DOHH2 (cell line): ENCODE measurements around the gene GIMAP7.

Experiments
- EZH2phosphoT487 ChIP-seq: fragments of 200-600 bp; sonication (generic); IDR thresholded peaks from 2 replicates; pipeline ENCODE4 v1.6.1; 2017; ENCODE audit warnings: borderline replicate concordance, mild to moderate bottlenecking, antibody characterized with exemption, low read length, moderate library complexity, mixed read lengths
- TF ChIP-seq, protein P1 (sequence below): fragments of 200-600 bp; sonication (generic); IDR thresholded peaks from one replicate; pipeline ENCODE4 v1.5.1; 2014; ENCODE audit warnings: antibody characterized with exemption, mild to moderate bottlenecking, low read depth, low read length; ENCODE audit not compliant: poor library complexity, severe bottlenecking

DNA sequence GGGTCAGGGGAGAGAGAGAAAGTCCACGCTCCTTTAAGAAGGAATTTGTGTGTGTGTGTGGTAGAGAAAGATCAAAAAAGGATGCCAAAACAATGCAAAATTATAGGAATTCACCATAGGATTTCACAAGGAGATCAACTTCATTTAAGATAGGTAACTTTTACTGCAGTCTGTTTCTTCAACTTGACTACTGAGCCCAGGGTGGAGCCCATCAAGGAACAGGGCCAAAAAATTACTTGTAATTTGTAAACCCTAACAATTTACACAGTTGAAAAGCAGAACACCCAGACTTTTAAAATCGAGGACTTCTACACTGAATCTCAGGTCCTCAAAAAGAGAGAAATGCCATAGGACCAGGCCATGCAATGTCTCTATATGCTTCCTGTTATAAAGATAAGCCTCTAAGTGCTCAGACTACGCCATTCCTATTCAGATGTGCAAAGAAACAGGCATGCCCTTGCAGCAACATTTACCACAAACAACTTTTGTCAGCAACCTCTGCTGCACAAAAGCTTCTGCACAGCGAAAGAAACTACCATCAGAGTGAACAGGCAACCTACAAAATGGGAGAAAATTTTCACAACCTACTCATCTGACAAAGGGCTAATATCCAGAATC, 42.0 kb downstream of the GIMAP7 start:
- TF ChIP-seq EZH2phosphoT487: no peak
- TF ChIP-seq, protein P1, sequence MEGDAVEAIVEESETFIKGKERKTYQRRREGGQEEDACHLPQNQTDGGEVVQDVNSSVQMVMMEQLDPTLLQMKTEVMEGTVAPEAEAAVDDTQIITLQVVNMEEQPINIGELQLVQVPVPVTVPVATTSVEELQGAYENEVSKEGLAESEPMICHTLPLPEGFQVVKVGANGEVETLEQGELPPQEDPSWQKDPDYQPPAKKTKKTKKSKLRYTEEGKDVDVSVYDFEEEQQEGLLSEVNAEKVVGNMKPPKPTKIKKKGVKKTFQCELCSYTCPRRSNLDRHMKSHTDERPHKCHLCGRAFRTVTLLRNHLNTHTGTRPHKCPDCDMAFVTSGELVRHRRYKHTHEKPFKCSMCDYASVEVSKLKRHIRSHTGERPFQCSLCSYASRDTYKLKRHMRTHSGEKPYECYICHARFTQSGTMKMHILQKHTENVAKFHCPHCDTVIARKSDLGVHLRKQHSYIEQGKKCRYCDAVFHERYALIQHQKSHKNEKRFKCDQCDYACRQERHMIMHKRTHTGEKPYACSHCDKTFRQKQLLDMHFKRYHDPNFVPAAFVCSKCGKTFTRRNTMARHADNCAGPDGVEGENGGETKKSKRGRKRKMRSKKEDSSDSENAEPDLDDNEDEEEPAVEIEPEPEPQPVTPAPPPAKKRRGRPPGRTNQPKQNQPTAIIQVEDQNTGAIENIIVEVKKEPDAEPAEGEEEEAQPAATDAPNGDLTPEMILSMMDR: no peak
